C4-2B (cell line): ENCODE data around the gene CFAP157.
A peak's percentile ranks its signal among the peaks of the same experiment; 100 is the strongest.

Source experiments
- H3K27ac ChIP-seq: fragments of 450-650 bp; 2 replicates; pipeline ENCODE4 v1.5.1; 2017
- CTCF ChIP-seq: fragments of 450-650 bp; conservative IDR thresholded peaks from 2 replicates; pipeline ENCODE4 v1.5.1; 2017; ENCODE audit warnings: mild to moderate bottlenecking
- ZFX ChIP-seq: fragments of 450-650 bp; IDR thresholded peaks from 2 replicates; pipeline ENCODE4 v1.6.1; 2017

The CFAP157 gene

DNA sequence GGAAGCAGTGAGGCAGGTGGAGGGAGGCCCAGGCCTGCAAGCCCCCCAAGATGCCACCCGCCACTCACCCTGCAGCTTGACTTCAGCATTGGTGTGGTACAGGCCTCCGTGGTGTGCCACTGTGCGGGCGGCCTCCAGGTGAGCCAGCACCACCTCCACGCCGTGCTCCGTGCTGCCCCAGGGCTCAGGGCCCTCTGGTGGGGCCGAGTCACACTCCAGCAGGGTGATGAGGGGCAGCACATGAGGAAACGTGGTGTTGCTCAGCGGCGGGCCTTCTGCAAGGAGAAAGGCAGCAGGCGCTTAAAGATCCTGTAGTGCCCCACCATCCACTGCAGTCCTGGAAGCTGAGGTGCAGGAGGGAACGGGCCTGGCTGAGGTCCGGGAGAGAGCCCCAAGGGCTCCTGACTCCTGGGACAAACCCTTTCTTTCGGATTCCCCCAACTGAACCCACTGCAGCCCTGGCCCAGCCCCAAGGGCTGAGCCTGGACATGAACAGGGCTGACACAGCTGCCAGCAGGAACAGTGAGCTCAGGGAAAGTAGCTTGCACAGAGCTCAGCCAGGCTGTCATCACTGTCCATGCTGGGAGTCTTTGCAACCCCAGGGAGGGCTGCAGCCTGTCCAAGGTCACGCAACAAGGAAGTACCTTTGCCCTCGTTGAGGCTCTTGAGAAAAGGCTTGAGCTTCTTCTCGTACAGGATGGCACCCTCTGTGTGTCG, 33.0 kb downstream of the CFAP157 start:
- H3K27ac ChIP-seq = peak overlapping the region; percentile 27; the same call in 1 of the 2 replicates
- TF ChIP-seq ZFX (no peak), CTCF (no peak)

- H3K27ac ChIP-seq = no peak overlapping the region
- TF ChIP-seq CTCF = no peak
- no peak for TF ChIP-seq ZFX
Observed at GRCh38 chr9:127741831-127742434, 35.1 kb downstream of the CFAP157 start.

DNA sequence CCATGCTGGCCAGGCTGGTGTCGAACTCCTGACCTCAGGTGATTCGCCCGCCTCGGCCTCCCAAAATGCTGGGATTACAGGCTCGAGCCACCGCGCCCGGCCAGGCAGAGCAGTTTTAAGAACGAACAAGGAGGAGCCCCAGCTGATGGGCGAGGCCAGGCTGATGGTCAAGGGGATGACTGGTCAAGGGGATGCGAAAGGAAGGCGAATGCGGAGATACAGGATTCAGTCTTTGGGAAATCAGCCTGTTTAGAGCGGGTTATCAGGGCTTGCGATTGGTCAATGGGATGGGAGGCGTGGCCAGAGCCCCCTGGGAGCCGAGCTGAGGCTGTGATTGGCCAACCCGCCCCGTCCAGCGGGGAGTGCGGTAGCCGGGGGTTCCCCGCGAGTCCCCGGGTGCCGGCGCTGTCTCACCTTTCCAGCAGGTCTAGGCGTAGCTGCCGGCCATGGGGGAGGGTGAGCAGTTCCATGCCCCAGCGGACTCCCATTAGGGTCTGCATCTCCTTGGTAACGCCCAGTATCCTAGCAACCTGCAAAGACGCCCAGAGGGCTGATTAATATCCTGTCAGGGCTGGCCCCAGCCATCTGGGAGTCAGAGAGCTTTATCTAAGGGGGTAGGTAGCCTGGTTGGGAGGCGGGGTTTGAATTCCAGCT, 35.8 kb downstream of the CFAP157 start:
- TF ChIP-seq ZFX (no peak), CTCF (no peak)
- no peak overlapping the region for H3K27ac ChIP-seq

GRCh38 chr9:127744398-127745110, 37.8 kb downstream of the CFAP157 start:
- no peak overlapping the region for H3K27ac ChIP-seq
- TF ChIP-seq CTCF (no peak), ZFX (no peak)

- TF ChIP-seq CTCF (no peak), ZFX (no peak)
- H3K27ac ChIP-seq = no peak overlapping the region
Observed at GRCh38 chr9:127746959-127747569, 40.3 kb downstream of the CFAP157 start.

- TF ChIP-seq ZFX (no peak), CTCF (no peak)
- H3K27ac ChIP-seq = no peak overlapping the region
Observed at GRCh38 chr9:127749090-127749787, 42.5 kb downstream of the CFAP157 start.
